ENCODE results near the gene DOCK2. TPM values are rescaled to one million over a fixed set of nuclear protein-coding genes. Genes with fewer than 3 reads are reported as not detected.

DOCK2 gene
- total RNA-seq, 1 donor from 2014 or later, result 1.1 TPM

GRCh38 chr5:170010595-170010994, 373.5 kb downstream of the DOCK2 start:
- TF ChIP-seq, protein P1, sequence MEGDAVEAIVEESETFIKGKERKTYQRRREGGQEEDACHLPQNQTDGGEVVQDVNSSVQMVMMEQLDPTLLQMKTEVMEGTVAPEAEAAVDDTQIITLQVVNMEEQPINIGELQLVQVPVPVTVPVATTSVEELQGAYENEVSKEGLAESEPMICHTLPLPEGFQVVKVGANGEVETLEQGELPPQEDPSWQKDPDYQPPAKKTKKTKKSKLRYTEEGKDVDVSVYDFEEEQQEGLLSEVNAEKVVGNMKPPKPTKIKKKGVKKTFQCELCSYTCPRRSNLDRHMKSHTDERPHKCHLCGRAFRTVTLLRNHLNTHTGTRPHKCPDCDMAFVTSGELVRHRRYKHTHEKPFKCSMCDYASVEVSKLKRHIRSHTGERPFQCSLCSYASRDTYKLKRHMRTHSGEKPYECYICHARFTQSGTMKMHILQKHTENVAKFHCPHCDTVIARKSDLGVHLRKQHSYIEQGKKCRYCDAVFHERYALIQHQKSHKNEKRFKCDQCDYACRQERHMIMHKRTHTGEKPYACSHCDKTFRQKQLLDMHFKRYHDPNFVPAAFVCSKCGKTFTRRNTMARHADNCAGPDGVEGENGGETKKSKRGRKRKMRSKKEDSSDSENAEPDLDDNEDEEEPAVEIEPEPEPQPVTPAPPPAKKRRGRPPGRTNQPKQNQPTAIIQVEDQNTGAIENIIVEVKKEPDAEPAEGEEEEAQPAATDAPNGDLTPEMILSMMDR (IDR thresholded peaks at IDR 0.05), result no peak
- TF ChIP-seq EZH2phosphoT487 (IDR thresholded peaks at IDR 0.05) (no peak), EZH2 (IDR thresholded peaks at IDR 0.05) (no peak)
- Histone ChIP-seq H3K79me2 (ENCODE audit: low read depth) (no peaks in the 10 kb centered on the region), H3K27me3 (no peaks in the 10 kb centered on the region), H3F3A (ENCODE audit: low read depth) (no peaks in the 10 kb centered on the region), H3K9me3 (ENCODE audit: low read depth) (no peaks in the 10 kb centered on the region), H4K20me1 (ENCODE audit: low read depth) (no peaks in the 10 kb centered on the region), H3K27ac (no peak overlapping the region), H2AFZ (replicated peaks) (no peak overlapping the region), H3K4me3 (no peak overlapping the region), H3K4me2 (no peak overlapping the region), H3K9ac (no peak overlapping the region), H3K36me3 (no peaks in the 10 kb centered on the region), H3K4me1 (no peaks in the 10 kb centered on the region)
- Mint-ChIP-seq H3K27ac (no peak overlapping the region), H3K4me3 (no peak overlapping the region), H3K27me3 (ENCODE audit: insufficient read depth, low read depth) (no peaks in the 10 kb centered on the region), H3K36me3 (no peaks in the 10 kb centered on the region), H3K9me3 (peaks cover 3% of the 10 kb centered on the region), H3K4me1 (peaks cover 2% of the 10 kb centered on the region)
- DNase-seq (ENCODE audit: low spot score), result no peak

GRCh38 chr5:170011751-170012150, 374.7 kb downstream of the DOCK2 start:
- Mint-ChIP-seq H3K27me3 (ENCODE audit: insufficient read depth, low read depth) (no peaks in the 10 kb centered on the region), H3K4me3 (no peak overlapping the region), H3K4me1 (peaks cover 2% of the 10 kb centered on the region), H3K36me3 (no peaks in the 10 kb centered on the region), H3K27ac (no peak overlapping the region), H3K9me3 (peaks cover 3% of the 10 kb centered on the region)
- Histone ChIP-seq H3K4me1 (no peaks in the 10 kb centered on the region), H3K4me3 (no peak overlapping the region), H3F3A (ENCODE audit: low read depth) (no peaks in the 10 kb centered on the region), H3K9ac (no peak overlapping the region), H3K9me3 (ENCODE audit: low read depth) (no peaks in the 10 kb centered on the region), H3K36me3 (no peaks in the 10 kb centered on the region), H3K27me3 (no peaks in the 10 kb centered on the region), H4K20me1 (ENCODE audit: low read depth) (no peaks in the 10 kb centered on the region), H3K79me2 (ENCODE audit: low read depth) (no peaks in the 10 kb centered on the region), H3K27ac (no peak overlapping the region), H2AFZ (replicated peaks) (no peak overlapping the region), H3K4me2 (no peak overlapping the region)
- no peak for DNase-seq (ENCODE audit: low spot score)
- TF ChIP-seq EZH2 (IDR thresholded peaks at IDR 0.05), result no peak
- TF ChIP-seq EZH2phosphoT487 (IDR thresholded peaks at IDR 0.05), result no peak
- TF ChIP-seq, protein P1 (IDR thresholded peaks at IDR 0.05), result no peak

DNA sequence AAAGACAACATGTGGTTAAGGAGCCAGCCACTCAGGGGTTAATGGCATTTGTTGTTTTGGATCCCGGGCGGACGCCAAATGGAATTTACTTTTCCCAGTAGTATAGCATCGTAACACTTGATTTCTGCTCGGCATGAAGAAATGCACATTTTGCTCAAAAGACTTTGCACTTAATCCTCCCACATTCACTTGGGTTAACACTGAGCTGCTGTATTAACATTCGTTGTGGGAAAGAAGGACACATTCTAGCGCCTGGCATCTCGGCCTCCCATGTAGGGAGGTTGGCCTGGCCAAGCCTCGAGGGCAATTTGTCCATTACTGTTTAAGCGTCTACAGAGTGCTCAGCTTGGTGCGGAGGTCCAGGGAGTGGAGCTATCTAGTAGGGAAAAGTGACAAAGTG, 375.5 kb downstream of the DOCK2 start:
- no peaks in the 10 kb centered on the region for H4K20me1 ChIP-seq (ENCODE audit: low read depth)
- no peaks in the 10 kb centered on the region for H3K27me3 Mint-ChIP-seq (ENCODE audit: insufficient read depth, low read depth)
- no peak overlapping the region for H2AFZ ChIP-seq (replicated peaks)
- no peak overlapping the region for H3K4me2 ChIP-seq
- no peaks in the 10 kb centered on the region for H3F3A ChIP-seq (ENCODE audit: low read depth)
- H3K4me3 ChIP-seq, result no peak overlapping the region
- no peak overlapping the region for H3K9ac ChIP-seq
- H3K9me3 ChIP-seq (ENCODE audit: low read depth), result no peaks in the 10 kb centered on the region
- H3K27ac ChIP-seq, result no peak overlapping the region
- H3K36me3 Mint-ChIP-seq, result no peaks in the 10 kb centered on the region
- H3K27me3 ChIP-seq, result no peaks in the 10 kb centered on the region
- no peak overlapping the region for H3K27ac Mint-ChIP-seq
- no peaks in the 10 kb centered on the region for H3K36me3 ChIP-seq
- H3K4me1 ChIP-seq, result no peaks in the 10 kb centered on the region
- no peaks in the 10 kb centered on the region for H3K79me2 ChIP-seq (ENCODE audit: low read depth)
- H3K4me1 Mint-ChIP-seq, result peaks cover 2% of the 10 kb centered on the region
- peaks cover 3% of the 10 kb centered on the region for H3K9me3 Mint-ChIP-seq
- TF ChIP-seq EZH2 (IDR thresholded peaks at IDR 0.05) (no peak), EZH2phosphoT487 (IDR thresholded peaks at IDR 0.05) (no peak)
- TF ChIP-seq, protein P1 (IDR thresholded peaks at IDR 0.05), result no peak
- DNase-seq (ENCODE audit: low spot score), result no peak
- H3K4me3 Mint-ChIP-seq, result no peak overlapping the region

All from neural progenitor cell (in vitro differentiated cells).